DND-41 (cell line): Measurements from ENCODE around the gene SOX12.

Source experiments
- EZH2 ChIP-seq: IDR thresholded peaks from 3 replicates; pipeline ENCODE4 v1.6.1; 2012; ENCODE audit warnings: borderline replicate concordance, low read depth, mild to moderate bottlenecking, moderate library complexity, low read length, inconsistent platforms; ENCODE audit not compliant: severe bottlenecking
- TF ChIP-seq, protein P1 (sequence below): IDR thresholded peaks from 2 replicates; pipeline ENCODE4 v1.5.1; 2012; ENCODE audit warnings: borderline replicate concordance, low read length, moderate library complexity, mild to moderate bottlenecking; ENCODE audit not compliant: poor library complexity, severe bottlenecking; ENCODE audit errors: extremely low read depth

DNA sequence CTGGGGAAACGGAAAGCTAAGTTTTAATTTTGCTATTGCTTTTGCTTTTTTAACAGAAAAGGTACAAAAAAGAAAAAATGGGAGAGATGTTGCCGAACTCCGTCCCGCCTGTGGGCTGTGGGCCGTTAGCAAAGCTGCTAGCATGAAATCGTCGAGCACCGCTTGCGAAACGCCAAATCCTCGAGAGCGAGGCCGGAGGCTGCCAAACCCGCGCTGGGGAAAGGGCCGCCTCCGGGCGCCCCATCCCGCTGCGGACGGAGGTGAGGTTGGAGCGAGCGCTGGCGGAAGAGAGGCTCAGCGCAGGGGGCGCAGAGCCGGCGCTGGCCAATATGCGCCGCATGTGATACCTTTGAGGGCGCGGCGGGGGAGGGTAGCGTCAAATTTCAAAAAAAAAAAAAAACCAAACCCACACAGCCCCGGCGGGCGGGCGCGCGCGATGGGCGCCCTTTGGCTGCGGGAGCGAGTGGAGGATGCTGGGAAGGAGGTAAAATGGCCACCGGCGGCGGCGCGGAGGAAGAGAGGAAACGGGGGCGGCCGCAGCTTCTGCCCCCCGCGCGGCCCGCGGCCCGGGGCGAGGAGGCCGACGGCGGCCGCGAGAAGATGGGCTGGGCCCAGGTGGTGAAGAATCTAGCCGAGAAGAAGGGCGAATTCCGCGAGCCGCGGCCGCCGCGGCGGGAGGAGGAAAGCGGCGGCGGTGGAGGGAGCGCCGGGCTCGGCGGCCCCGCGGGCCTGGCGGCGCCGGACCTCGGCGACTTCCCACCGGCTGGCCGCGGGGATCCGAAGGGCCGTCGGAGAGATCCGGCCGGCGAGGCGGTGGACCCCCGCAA lies 28.0 kb upstream of the SOX12 start, which contains the start of gene ZCCHC3:
- TF ChIP-seq, protein P1, sequence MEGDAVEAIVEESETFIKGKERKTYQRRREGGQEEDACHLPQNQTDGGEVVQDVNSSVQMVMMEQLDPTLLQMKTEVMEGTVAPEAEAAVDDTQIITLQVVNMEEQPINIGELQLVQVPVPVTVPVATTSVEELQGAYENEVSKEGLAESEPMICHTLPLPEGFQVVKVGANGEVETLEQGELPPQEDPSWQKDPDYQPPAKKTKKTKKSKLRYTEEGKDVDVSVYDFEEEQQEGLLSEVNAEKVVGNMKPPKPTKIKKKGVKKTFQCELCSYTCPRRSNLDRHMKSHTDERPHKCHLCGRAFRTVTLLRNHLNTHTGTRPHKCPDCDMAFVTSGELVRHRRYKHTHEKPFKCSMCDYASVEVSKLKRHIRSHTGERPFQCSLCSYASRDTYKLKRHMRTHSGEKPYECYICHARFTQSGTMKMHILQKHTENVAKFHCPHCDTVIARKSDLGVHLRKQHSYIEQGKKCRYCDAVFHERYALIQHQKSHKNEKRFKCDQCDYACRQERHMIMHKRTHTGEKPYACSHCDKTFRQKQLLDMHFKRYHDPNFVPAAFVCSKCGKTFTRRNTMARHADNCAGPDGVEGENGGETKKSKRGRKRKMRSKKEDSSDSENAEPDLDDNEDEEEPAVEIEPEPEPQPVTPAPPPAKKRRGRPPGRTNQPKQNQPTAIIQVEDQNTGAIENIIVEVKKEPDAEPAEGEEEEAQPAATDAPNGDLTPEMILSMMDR: peak; percentile 26
- no peak for TF ChIP-seq EZH2
